Activated CD8-positive, alpha-beta memory T cell treated with anti-CD3 and anti-CD28 coated beads, Interleukin-2, amount 50 U/mL, for 4 hours (primary cell): ENCODE results near the gene OPN4.
"Not testable (repeated sequence)": the region's sequence is repeated elsewhere in the genome, so short reads cannot be mapped to it uniquely, and the experiment has no call there.

Experiments used
- DNase-seq: peaks from one replicate; pipeline ENCODE4 v3.0.0-alpha.2; 2020

OPN4 gene, protein sequence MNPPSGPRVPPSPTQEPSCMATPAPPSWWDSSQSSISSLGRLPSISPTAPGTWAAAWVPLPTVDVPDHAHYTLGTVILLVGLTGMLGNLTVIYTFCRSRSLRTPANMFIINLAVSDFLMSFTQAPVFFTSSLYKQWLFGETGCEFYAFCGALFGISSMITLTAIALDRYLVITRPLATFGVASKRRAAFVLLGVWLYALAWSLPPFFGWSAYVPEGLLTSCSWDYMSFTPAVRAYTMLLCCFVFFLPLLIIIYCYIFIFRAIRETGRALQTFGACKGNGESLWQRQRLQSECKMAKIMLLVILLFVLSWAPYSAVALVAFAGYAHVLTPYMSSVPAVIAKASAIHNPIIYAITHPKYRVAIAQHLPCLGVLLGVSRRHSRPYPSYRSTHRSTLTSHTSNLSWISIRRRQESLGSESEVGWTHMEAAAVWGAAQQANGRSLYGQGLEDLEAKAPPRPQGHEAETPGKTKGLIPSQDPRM

DNA sequence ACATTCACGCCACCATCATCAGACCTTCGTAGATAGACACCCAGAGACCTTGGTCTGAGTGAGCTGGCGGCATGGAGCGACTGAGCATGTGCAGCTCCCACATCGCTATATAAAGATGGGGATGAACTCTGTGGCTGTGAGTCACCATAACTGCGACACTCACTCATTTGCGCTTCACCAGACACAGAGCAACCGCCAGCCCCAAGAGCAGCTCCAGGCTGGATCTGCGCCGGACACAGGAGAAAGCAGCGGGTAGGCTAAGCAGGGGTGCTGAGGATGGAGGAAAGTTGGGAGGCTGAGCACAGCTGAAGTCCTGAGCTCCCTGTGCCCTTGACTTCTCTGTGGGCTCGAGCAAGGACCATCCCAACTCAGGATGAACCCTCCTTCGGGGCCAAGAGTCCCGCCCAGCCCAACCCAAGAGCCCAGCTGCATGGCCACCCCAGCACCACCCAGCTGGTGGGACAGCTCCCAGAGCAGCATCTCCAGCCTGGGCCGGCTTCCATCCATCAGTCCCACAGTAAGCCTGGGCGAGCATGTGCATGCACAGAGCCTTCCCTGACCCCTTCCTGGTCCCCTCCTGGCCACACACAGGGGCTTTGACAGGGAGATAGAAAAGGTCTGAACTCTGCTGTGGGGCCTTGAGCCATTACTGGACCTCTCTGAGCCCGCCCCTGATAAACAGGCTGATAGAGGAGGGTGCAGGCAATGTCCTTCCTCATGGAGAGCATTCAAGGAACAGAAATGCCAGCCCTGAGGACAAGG is at the start of gene OPN4:
Gene OPN4, plus strand, starts transcription at position 137 of the 762 bp plus-strand sequence. Its CDS starts 237 bp downstream, at position 374.
- DNase-seq, result no peak

DNA sequence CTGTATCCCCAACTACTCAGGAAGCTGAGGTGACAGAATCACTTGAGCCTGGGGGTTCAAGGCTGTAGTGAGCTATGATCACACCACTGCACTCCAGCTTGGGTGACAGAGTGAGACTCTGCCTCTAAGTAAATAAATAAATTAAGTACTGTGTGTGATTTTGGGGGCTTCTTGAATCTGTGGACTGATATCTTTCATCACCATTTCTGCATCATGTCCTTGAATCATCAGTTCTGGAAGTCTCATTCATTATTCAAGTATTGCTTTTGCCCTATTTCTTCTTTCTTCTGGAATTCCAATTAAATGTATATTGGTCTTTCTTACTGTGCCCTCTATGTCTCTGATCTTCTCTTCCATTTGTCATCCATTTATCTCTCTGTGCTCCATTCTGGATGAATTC is 46.7 kb upstream of the OPN4 start:
- DNase-seq, result no peak

DNA sequence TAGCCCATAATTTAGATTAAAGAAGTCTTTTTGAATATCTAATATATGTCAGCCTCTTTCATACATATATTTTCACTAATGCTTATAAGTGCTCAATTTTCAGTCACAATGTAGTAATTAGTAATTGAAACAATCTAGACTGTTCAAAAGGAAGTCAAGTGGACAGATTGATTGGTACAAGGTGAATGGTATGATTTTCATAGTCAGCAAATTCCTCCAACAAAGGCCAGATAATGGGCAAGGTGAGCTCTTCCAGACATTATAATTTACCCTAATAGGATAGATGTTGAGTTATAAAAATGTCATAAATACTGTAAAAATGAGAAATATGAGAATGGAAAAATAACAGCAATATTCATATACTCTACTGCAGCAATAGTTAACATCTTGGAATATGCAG is 44.4 kb upstream of the OPN4 start:
- DNase-seq, result no peak

DNA sequence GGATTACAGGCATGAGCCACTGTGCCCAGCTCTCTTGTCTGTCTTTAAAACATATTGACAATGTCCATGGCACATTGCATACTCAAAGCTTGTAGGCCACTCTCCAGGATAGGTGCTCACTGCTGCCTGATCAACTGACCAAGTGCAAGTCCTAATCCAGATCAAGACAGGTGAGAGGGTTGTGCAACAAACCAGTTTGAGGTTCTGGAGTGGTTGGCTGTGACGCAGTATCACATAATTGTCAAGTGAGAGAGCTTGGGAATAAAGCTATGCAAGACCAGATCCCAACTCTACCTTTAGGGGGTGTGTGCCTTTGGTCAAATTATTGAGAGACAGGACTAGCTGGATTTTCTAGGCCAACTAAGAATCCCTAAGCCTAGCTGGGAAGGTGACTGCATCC is 43.0 kb upstream of the OPN4 start:
- DNase-seq, result no peak

DNA sequence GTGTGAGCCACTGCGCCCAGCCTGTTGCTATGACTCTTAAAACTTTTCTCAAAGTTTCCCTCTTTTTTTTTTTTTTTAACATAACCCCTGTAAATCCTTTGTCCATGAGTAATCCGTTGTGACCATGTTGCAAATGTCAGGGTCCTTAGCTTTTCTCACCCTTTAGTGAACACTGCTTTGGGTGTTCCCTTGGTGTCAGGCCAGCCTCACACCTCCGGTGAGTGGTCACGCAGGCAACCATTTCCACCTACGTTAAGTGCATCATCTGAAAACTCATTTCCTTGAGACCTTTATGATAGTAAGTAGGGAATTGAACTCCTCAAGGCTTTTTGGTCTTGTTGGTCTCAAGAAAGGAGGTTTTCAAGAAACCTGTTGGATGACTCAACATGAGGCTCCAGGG is 41.3 kb upstream of the OPN4 start:
- DNase-seq, result no peak

DNA sequence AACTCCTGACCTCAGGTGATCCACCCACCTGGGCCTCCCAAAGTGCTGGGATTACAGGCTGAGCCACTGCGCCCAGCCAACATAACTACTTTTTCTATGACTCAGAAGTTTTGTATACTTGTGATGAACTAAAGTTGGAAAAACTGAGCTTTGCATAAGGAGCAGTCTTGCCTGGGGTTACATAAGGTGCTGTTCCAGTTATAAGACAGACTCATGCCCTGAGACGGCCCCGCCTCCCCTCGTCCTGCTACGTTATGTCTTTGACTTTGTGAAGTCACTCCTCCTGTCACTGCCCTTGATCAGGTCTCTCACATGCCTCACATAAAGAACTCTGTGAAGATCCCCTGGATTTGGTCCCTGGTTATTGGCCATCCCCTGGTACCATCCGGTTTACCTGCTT is 40.4 kb upstream of the OPN4 start:
- no peak for DNase-seq

DNA sequence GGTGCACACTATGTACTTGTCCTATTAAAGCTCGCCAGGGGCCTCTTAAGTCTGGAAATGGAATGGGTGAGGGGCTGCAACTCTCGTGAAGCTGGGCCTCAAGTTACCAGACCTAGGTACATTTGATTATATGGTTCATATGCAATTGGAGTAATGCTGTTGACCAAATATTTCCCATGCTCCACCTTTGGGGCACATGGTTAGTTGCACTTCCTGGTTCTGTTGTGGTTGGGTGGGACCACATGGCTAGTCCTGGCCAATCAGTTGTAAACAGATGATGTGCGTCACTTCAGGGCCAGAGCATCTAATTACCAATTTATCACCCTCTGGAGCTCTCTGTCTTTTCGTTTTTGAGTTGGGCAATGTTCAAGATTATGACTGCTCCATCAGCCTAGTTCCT is 39.5 kb upstream of the OPN4 start:
- DNase-seq, result no peak

DNA sequence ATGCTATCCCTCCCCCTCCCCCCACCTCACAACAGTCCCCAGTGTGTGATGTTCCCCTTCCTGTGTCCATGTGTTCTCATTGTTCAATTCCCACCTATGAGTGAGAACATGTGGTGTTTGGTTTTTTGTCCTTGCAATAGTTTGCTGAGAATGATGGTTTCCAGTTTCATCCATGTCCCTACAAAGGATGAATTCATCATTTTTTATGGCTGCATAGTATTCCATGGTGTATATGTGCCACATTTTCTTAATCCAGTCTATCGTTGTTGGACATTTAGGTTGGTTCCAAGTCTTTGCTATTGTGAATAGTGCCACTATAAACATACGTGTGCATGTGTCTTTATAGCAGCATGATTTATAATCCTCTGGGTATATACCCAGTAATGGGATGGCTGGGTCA is 37.1 kb upstream of the OPN4 start:
- not testable (repeated sequence) for DNase-seq

DNA sequence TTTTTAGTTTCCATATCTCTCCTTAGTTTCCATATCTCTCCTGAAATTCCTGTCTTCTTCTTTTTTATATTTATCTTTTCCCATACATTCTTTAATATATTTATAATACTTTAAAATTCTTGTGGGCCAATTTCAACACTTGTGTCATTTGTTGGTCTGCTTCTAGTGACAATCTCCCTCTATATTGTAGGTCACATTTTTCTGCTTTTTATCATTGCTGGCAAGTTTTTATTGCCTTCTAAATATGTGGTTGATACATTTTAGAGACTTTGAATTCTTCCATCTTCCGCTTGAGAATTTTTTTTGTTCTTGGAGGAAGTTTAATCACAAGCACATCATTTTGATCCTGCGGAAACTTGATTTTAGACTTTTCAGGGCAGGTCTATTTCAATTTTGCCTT is 26.0 kb upstream of the OPN4 start:
- DNase-seq, result no peak

DNA sequence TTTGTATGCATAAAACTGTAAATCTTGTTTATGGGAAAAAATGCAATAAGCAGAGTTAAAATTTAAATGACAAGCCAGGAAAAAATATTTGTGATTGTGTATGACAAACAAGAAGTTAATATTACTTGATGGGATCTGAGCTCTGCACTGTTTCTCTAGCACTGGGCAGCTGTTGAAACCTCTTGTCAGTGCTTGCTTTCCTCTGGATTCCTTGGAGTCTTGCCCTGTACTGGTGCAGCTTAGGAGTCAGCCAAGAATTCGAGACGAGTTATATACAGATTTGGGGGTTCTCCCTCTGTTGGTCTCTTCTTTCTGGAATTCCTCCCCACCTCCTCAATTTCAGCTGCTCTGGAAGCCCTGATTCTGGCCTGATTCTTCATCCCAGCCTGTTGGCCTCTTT is 24.3 kb upstream of the OPN4 start:
- DNase-seq, result no peak

DNA sequence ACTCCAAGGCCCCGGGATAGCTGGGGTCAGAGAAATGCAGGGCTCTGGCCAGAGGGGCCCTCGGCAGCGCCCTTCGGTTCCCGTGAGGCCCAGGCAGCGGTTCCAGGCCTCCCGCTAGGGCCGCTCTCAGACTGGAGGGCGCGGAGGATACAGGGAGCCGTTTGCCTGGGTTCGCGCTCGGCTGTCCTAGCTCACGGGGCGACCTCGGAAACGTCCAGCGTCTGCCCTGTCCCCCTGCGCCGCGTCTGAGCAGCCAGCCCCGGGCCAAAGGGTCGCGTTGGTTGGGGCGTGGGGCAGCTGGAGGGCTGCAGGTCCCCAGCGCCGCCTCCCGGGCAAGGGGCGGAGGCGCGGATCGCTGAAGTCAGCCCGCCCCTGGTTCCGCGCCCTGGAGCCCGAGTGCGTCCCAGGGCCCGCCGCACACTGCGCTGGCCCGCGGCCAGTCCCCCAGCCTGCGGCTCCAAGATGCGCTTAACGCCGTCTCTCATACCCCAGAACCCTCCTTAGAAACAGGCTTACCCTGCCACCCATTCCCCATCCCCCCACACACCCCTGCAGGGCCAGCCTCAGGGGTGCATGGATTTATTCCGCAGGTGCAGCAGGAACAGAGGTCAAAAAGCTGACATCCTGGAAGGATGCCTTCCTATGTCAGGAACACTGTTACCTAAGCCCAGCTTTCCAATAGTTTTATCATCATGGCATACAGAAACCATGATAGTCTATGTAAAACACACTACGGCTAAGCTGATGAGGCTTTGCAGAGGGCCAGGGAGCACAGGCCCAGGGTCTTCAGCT is 22.1 kb upstream of the OPN4 start:
- DNase-seq, result no peak

DNA sequence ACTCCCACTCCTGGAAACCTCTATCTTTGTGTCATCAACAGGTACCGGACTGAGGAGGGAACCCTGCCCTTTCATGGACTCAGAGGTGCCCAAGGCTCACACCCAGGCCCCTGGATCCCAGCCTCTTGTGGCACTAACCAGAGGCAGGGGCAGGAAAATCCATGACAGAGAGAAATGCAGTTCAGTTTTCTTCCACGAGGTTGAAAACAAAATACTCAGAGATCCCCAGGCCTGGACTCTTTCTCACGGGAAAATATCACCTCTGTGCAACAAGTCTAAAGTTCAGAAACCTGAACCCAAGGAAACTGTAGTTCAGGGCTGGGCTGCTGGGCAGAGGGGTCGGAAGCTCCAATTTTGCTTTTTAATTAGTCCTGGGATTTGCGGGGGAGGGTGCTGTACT is 21.4 kb upstream of the OPN4 start:
- DNase-seq, result no peak

DNA sequence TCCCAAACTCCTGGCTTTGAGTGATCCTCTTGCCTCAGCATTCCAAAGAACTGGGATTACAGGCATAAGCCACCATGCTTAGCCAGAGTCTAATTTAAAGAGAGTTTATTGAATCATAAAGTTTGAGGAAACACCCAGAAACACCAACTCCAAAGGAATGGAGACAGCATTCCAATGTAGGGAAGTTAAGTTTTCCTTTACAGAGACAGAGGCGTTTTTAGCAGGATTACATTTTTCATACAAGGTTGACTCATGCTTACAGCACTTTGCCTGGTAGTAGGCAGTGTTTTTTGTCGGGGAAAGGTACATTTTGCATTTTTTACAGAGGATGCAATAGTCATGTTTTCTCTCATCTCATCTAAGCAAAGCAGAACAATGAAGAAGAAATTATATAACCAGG is 18.9 kb upstream of the OPN4 start:
- no peak for DNase-seq

DNA sequence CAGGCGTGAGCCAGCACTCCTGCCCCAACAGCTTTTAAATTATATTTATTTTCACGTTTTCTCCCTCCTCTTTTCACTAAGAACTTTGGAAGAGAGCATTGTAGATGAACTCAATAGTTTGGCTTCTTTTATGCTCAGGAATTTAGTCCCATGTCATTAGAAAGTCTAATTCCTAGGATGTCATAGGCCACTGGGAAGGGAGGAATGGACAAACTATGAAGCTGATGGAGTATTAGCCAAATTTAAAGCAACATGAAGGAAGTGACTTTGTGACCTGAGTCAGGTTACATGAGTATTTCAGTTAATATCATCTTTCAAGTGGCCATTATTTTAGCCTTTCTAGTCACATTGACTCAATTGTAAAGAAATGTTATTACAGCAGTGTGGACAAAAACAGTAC is 18.0 kb upstream of the OPN4 start:
- DNase-seq, result no peak

DNA sequence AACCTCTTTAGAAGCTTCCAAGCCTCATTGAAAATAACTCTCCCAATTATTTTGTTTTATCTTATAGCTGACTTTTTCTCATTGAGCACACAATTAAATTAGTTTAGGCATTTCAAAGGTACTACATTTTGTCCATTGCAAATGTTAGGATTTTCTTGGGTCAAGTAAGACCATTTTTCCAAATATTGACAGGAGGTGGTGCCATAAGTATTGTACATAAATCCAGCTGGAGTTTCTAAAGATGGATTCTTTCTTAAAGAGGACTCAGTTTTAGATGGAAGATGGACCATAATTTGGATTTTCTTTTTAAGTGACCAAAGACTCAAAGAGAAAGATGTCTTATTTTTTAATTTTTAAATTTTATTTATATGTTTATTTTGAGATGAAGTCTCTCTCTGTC is 12.3 kb upstream of the OPN4 start:
- DNase-seq, result no peak

DNA sequence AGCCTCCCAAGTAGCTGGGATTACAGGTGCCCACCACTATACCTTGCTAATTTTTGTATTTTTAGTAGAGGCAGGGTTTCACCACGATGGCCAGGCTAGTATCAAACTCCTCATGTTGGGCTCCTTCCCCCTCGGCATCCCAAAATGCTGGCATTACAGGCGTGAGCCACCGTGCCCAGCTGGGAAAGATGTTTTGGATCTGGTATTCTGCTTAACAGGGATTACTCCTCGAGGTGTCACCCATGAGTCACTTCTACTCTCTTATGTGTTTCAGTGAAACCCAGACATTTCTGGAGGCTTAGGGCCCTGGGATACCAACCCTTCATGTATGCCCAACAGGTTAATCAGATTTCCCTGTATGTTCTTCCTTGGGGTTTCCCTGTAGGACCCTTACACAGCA is 11.8 kb upstream of the OPN4 start:
- DNase-seq, result no peak

DNA sequence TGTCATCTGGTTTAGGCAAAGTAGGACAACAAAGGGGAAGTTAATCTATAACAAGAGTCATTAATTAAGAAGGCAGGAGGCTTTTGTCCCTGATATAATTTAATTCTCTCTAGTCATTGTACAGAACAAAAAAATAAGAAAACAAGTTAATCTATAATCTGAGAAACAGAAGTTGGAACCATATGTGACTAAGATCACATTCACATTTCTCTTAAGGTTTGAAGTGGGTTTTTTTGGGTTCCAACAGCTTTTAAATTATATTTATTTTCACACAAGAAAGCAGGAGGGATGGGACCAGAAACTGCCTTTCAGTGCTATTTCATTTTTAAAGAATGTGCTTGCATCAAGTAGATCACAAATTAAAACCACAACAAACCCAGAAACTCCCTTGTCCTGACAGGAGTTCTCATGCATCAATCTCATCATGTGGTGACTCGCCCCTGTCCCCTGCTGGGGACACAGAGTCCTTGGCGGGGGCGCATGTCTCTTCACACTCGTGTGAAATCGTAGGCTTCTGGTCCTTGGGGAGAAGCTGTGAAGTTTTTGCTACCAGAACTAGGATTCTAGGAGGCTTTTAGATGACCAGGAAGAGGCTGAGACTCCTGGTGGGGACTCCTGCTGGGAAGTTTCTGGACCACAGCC is 10.1 kb upstream of the OPN4 start:
- no peak for DNase-seq

DNA sequence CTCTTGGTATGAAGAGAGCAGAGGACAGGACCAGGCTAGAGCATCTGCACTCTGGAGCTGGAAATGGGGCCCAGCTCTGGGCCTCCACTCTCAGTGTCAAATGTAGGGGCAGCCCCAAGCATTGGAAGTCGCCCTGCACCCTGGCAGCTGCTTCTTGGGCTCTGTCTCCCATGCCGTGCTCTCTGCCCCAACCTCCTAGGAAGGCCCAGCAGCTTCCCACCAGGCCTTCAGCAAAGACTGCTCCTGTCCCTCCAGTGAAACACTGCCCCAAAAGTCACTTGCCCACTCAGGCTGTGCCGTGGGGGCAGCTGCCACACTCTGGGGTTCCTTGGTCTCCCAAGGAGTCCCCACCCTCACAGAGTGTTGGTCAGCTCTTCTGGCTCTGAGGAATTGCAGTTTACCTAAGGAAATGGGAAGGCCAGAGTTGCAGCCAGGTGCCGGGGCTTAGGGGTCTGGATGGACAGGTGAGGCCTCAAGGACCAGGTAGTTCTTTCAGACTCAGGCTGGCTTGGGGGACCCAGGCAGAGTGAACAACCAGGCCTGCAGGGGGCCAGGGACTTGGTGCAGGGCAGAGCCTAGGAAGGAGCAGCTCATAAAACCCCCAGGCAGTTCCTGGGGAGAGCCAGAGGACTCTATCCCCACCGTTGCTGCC is 9.4 kb upstream of the OPN4 start:
- no peak for DNase-seq

DNA sequence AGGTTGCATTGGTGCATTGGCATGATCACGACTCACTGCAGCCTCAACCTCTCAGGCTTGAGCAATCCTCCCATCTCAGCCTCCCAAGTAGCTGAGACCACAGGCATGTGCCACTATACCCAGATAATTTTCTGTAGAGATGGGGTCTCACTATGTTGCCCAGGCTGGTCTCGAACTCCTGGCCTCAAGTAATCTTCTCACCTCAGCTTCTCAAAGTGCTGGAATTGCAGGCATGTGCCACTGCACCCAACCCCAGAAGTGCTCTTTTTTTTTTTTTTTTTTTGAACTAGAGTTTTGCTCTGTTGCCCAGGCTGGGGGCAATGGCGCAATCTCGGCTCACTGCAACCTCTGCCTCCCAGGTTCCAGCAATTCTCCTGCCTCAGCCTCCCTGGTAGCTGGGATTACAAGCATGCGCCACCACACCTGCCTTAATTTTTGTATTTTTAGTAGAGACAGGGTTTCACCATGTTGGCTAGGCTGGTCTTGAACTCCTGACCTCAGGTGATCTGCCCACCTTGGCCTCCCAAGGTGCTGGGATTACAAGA is 8.7 kb upstream of the OPN4 start:
- DNase-seq, result not testable (repeated sequence)

DNA sequence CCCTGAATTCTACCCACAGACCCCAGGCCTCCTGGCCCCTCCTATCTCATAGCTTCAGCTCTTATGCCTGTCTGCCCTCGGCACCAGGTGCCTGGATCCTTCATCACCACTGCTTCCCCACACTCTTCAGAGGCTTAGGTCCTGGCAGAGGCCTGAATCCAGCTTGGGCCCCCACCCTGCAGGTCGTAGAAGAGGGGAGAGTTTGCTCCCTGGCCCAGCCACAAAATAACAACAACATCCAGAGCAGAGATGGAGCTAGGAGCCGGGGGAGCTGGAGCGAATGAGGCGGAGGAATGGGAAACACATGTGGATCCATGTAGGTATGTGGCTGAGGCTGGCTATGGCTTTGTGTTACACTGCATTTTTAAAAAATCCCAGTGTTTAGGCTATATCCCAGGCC is 7.8 kb upstream of the OPN4 start:
- DNase-seq, result no peak

DNA sequence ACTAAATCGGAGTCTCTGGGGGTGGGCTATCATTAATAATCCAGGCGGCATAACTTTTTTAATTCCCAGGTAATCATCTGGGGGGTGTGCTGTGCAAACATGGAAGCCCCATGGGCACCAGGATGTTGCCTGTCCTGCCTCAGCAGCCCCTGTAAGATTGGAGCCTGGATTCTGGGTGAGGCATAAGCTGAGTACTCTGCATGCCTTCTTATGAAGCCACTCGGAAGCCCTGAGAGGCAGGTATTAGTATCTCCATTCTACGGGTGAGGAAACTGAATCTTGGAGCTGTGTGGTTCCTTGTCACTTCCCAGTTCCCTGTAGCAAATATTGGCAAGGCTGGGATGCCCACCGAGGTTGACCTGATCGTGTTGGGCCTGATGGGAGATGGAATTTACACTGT is 7.4 kb upstream of the OPN4 start:
- no peak for DNase-seq
